Epithelial cell of prostate (primary cell): ENCODE data around the gene HECW1.
"Not testable (repeated sequence)": the region's sequence is repeated elsewhere in the genome, so short reads cannot be mapped to it uniquely, and the experiment has no call there.

ENCODE experiments used
- DNase-seq: peaks from one replicate; pipeline ENCODE4 v3.0.0-alpha.2; 2011; ENCODE audit warnings: low read depth, low spot score
- H3K27ac ChIP-seq: fragments of 450-650 bp; 2 replicates; pipeline ENCODE4 v1.5.1; 2017; ENCODE audit warnings: mild to moderate bottlenecking

HECW1 gene

GRCh38 chr7:43199371-43200160, 87.1 kb downstream of the HECW1 start:
- no peak for DNase-seq
- no peak overlapping the region for H3K27ac ChIP-seq

GRCh38 chr7:43201912-43202311, 89.5 kb downstream of the HECW1 start:
- no peak for DNase-seq
- no peak overlapping the region for H3K27ac ChIP-seq

- no peak for DNase-seq
- no peak overlapping the region for H3K27ac ChIP-seq
These were observed 91.6 kb downstream of the HECW1 start for GRCh38 chr7:43204081-43204480.

- DNase-seq, result no peak
- no peak overlapping the region for H3K27ac ChIP-seq
These were observed 92.8 kb downstream of the HECW1 start for GRCh38 chr7:43205171-43205795.

- no peak overlapping the region for H3K27ac ChIP-seq
- no peak for DNase-seq
These were observed 95.8 kb downstream of the HECW1 start for GRCh38 chr7:43208242-43208641.

- not testable (repeated sequence) for H3K27ac ChIP-seq, DNase-seq
These were observed 98.1 kb downstream of the HECW1 start for GRCh38 chr7:43210539-43210938.

GRCh38 chr7:43211286-43211685, 98.8 kb downstream of the HECW1 start:
- no peak for DNase-seq
- H3K27ac ChIP-seq, result no peak overlapping the region

GRCh38 chr7:43211693-43212092, 99.2 kb downstream of the HECW1 start:
- no peak overlapping the region for H3K27ac ChIP-seq
- no peak for DNase-seq

GRCh38 chr7:43212921-43213320, 100.5 kb downstream of the HECW1 start:
- no peak for DNase-seq
- H3K27ac ChIP-seq, result no peak overlapping the region

- H3K27ac ChIP-seq, result no peak overlapping the region
- DNase-seq, result no peak
These were observed 102.6 kb downstream of the HECW1 start for GRCh38 chr7:43215061-43215460.

GRCh38 chr7:43217055-43217454, 104.6 kb downstream of the HECW1 start:
- no peak overlapping the region for H3K27ac ChIP-seq
- no peak for DNase-seq

- not testable (repeated sequence) for H3K27ac ChIP-seq, DNase-seq
These were observed 106.5 kb downstream of the HECW1 start for GRCh38 chr7:43218901-43219300.

GRCh38 chr7:43220250-43220649, 107.8 kb downstream of the HECW1 start:
- no peak for DNase-seq
- H3K27ac ChIP-seq, result no peak overlapping the region

- H3K27ac ChIP-seq, result no peak overlapping the region
- DNase-seq, result no peak
These were observed 108.3 kb downstream of the HECW1 start for GRCh38 chr7:43220742-43221141.

GRCh38 chr7:43229801-43230200, 117.4 kb downstream of the HECW1 start:
- no peak overlapping the region for H3K27ac ChIP-seq
- DNase-seq, result no peak

GRCh38 chr7:43232366-43232765, 119.9 kb downstream of the HECW1 start:
- DNase-seq, result no peak
- no peak overlapping the region for H3K27ac ChIP-seq

GRCh38 chr7:43234073-43234472, 121.6 kb downstream of the HECW1 start:
- H3K27ac ChIP-seq, result no peak overlapping the region
- DNase-seq, result no peak

GRCh38 chr7:43234968-43235367, 122.5 kb downstream of the HECW1 start:
- no peak for DNase-seq
- H3K27ac ChIP-seq, result no peak overlapping the region

- DNase-seq, result no peak
- no peak overlapping the region for H3K27ac ChIP-seq
These were observed 128.1 kb downstream of the HECW1 start for GRCh38 chr7:43240565-43240964.

GRCh38 chr7:43242628-43243255, 130.3 kb downstream of the HECW1 start:
- DNase-seq, result no peak
- no peak overlapping the region for H3K27ac ChIP-seq

- no peak for DNase-seq
- no peak overlapping the region for H3K27ac ChIP-seq
These were observed 131.8 kb downstream of the HECW1 start for GRCh38 chr7:43244232-43244631.
